AG09319 (cell line): ENCODE measurements around the gene ENDOD1.

Source experiments
- DNase-seq: peaks from one replicate; pipeline ENCODE4 v3.0.0-alpha.2; 2010; ENCODE audit warnings: low read depth; ENCODE audit errors: extremely low read depth
- CTCF ChIP-seq: IDR thresholded peaks from 2 replicates; pipeline ENCODE4 v1.5.1; 2011; ENCODE audit warnings: low read depth, mild to moderate bottlenecking, inconsistent platforms, low read length, moderate library complexity

The ENDOD1 gene

GRCh38 chr11:95095858-95096587 lies 6.4 kb downstream of the ENDOD1 start:
- no peak for TF ChIP-seq CTCF
- DNase-seq: peak; percentile 49

GRCh38 chr11:95097209-95097608 lies 7.6 kb downstream of the ENDOD1 start:
- DNase-seq: no peak
- TF ChIP-seq CTCF: no peak

- DNase-seq: no peak
- no peak for TF ChIP-seq CTCF
These were observed 9.2 kb downstream of the ENDOD1 start for GRCh38 chr11:95098826-95099225.

- TF ChIP-seq CTCF: no peak
- no peak for DNase-seq
These were observed 10.6 kb downstream of the ENDOD1 start for GRCh38 chr11:95100191-95100648.

GRCh38 chr11:95100856-95101507 lies 11.3 kb downstream of the ENDOD1 start:
- TF ChIP-seq CTCF: no peak
- DNase-seq: no peak

GRCh38 chr11:95101935-95102334 lies 12.3 kb downstream of the ENDOD1 start:
- TF ChIP-seq CTCF: no peak
- DNase-seq: no peak

GRCh38 chr11:95102733-95103132 lies 13.1 kb downstream of the ENDOD1 start:
- DNase-seq: no peak
- TF ChIP-seq CTCF: no peak
